DMS 273 (cell line): ENCODE data around the gene TIMP2.
"Not testable (repeated sequence)": the region's sequence is repeated elsewhere in the genome, so short reads cannot be mapped to it uniquely, and the experiment has no call there.

Source experiments
- DNase-seq: peaks from one replicate; lab custom pipeline; 2025; ENCODE audit not compliant: unreplicated experiment; lab: John Stamatoyannopoulos, UW

TIMP2 gene

GRCh38 chr17:78870621-78871020 is 54.6 kb downstream of the TIMP2 start:
- DNase-seq: no peak

- no peak for DNase-seq
Measured at GRCh38 chr17:78868391-78868790, 56.8 kb downstream of the TIMP2 start.

GRCh38 chr17:78867046-78867445 is 58.1 kb downstream of the TIMP2 start:
- not testable (repeated sequence) for DNase-seq

GRCh38 chr17:78865682-78866390 is 59.4 kb downstream of the TIMP2 start:
- peak; percentile 89 for DNase-seq

GRCh38 chr17:78864117-78864516 is 61.1 kb downstream of the TIMP2 start:
- DNase-seq: no peak

GRCh38 chr17:78862073-78863023 is 62.8 kb downstream of the TIMP2 start:
- peak; percentile 55 for DNase-seq

- DNase-seq: no peak
Measured at GRCh38 chr17:78861229-78861628, 64.0 kb downstream of the TIMP2 start.

GRCh38 chr17:78859051-78859450 is 66.1 kb downstream of the TIMP2 start:
- DNase-seq: no peak

GRCh38 chr17:78857266-78857665 is 67.9 kb downstream of the TIMP2 start:
- DNase-seq: no peak

- DNase-seq: no peak
Measured at GRCh38 chr17:78855561-78856165, 69.5 kb downstream of the TIMP2 start.

GRCh38 chr17:78854508-78854907 is 70.7 kb downstream of the TIMP2 start:
- DNase-seq: no peak

GRCh38 chr17:78853926-78854394 is 71.2 kb downstream of the TIMP2 start:
- DNase-seq: no peak

- DNase-seq: no peak
Measured at GRCh38 chr17:78852709-78853121, 72.5 kb downstream of the TIMP2 start.

GRCh38 chr17:78849026-78849425 is 76.2 kb downstream of the TIMP2 start:
- DNase-seq: no peak

GRCh38 chr17:78847052-78847451 is 78.1 kb downstream of the TIMP2 start:
- DNase-seq: no peak

- no peak for DNase-seq
Measured at GRCh38 chr17:78844301-78845005, 80.7 kb downstream of the TIMP2 start.

- peak; percentile 87 for DNase-seq
Measured at GRCh38 chr17:78842881-78843565, 82.2 kb downstream of the TIMP2 start.

- peak; percentile 100 for DNase-seq
Measured at GRCh38 chr17:78840780-78841611, 84.2 kb downstream of the TIMP2 start, which contains the start of gene USP36. Gene USP36, minus strand, starts transcription at chr17:78840814. Its CDS starts 4,451 bp downstream, at chr17:78836363.

- DNase-seq: no peak
Measured at GRCh38 chr17:78840530-78840779, 84.7 kb downstream of the TIMP2 start.
